NCI-H2227 (cell line): ENCODE data around the gene MAFG.
"Not testable (repeated sequence)": the region's sequence is repeated elsewhere in the genome, so short reads cannot be mapped to it uniquely, and the experiment has no call there.

Source experiments
- DNase-seq: peaks from one replicate; lab custom pipeline; 2025; ENCODE audit not compliant: unreplicated experiment; lab: John Stamatoyannopoulos, UW

The MAFG gene

DNA sequence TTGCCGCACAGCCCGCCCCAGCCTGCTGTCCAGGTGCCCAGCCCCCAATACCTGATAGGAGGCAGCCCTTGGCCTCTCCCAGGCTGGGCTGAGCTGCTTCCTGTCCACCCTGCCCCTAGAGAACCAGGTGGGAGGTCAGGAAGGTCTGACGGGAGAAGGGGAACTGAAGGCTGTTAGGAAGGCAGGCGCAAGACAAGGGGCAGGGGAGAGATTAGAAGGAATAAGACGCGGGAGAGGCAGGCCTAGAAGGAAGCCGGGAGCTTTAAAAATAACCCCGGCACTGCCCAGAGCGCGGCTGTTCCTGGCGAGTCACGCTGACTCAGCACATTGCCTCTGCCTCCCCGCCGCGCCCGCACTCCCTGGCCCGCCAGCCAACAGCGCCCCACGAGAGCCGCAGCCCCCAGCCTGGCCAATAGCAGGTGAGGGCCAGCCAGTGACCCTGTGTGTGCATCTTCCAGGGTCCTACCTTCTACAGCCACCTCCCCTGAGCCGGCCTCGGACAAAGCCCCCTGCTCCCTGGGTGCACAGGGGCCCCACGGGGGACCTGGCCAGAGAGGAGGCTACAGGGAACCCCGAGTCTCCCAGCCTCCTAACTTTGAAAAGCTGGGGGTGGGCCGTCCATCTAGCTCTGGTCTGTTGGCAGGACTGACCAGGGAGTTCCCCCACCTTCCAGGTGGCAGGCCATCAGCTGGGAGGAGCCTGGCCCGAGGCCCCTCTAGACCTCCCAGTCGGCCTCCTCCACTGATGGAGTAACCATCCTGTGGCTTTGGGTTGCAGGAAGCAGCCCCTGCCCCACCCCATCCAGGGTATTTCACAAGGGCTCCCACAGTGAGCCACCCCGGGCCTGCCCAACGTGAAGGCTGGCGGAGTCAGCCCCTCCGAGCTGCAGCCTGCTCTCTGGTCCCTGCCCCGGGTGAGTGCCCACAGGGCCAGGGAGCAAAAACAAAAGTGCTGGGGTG lies 4.0 kb downstream of the MAFG start:
- DNase-seq: peak; percentile 60

DNA sequence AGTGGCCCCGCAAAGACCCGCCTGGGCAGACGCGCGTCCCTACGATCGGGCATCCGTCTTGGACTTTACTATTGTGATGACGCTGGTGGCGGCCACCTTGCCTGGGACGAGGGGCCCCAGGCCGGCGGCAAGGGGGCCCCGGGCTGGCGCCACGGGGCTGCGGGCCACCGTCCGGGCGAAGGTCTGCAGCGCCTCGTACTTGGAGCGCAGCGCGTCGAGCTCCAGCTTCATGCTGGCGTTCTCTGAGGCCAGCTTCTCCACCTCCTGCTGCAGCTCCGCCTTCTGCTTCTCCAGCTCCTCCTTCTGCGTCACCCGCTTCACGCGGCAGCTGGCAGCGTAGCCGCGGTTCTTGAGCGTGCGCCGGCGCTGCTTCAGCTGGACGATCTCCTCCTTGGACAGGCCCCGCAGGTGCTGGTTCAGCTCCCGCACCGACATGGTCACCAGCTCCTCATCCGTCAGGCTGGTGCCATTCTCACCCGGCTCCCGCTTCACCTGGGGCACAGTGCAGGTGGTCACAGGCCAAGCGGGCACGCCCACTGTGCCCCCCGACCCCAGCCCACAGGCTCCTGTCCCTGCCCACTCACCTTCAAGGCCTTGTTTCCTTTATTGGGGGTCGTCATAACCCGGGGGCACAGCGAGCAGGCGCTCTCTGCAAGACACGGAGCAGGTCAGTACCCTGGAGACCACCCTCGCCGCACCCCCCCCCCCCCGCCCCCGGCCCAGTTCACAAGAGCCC lies 4.8 kb downstream of the MAFG start:
- DNase-seq: no peak

DNA sequence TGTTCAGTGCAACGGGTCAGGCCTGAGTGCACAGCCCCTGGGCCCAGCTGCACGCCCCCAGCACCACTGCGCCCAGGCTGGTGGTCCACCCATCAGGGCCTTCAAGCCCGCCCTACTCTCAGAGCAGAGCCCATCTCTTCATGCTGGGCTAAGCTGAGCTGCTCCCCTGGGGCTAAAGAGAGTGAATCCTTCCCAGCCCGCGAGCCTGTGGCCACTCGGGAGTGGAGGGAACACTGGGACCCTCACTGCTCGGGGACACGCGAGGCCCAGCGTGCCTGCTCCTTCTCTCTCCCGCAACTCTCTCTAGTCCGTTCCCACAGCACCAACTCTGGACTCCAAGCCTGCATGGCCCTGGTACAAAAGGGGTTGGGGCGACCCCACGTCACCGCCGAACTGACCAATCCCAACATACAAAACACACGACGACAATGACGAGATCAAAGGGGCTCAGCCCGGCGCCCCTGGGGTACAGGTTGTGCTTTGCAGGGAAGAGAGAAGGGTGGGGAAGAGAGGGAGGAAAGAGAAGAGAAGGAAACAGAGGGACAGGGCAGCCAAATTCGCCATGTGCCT lies 5.5 kb downstream of the MAFG start:
- no peak for DNase-seq

DNA sequence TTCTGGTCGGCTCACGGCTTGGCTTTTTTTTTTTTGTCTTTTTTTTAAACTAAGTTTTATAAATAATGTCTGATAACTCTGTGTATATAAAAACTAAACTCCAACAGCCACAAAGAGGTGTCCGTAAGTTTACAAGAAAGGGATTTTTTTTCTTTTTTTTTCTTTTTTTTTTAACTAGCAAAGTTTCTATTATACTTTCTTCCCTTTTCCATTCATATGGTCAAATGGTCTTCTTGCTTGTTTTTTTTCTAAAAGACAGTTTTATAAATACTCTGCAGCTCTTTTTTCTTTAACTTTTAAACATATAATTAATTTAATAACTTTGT lies 6.0 kb downstream of the MAFG start:
- DNase-seq: no peak

DNA sequence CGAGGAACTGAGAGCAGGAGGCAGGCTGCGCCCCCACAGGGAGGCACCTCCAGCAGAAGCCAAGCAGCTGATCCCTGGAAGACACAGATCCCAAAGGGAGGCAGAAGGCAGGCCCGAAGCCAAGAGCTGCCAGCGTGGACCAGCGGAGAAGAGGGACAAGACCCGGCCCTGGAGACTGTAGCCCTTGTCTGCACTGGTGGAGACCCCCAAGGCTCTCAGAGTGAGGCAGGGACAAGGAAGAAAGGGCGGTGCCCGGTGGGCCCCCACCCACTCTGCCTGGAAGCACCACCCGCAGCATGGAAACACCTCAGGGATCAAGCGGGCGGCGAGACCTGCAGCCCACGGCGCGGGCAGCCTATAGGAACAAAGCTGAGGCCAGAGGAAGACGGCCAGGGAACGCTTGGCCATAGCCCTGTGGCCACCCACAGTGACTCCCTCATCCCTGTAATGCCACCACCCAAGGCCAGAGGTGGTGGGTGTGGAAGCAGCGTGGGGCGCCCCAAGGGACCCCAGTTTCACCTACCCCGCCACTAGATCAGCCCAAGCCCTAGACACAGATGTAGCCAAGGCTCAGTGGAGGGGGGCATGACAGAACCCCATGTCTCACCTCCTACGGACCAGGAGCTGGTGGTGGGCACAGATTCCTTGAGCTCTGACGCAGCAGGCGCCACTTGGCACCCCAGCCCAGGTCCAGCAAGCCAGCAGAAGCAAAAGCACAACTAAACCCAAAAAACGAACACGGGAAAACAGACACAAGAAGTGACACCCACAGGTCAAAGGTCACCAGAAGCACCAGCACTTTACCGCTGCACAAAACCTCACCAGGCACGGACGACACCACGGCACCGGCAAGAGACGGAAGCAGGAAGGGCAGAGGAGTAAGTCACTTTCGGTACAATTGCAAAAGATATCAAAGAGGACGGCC lies 6.7 kb downstream of the MAFG start:
- no peak for DNase-seq

DNA sequence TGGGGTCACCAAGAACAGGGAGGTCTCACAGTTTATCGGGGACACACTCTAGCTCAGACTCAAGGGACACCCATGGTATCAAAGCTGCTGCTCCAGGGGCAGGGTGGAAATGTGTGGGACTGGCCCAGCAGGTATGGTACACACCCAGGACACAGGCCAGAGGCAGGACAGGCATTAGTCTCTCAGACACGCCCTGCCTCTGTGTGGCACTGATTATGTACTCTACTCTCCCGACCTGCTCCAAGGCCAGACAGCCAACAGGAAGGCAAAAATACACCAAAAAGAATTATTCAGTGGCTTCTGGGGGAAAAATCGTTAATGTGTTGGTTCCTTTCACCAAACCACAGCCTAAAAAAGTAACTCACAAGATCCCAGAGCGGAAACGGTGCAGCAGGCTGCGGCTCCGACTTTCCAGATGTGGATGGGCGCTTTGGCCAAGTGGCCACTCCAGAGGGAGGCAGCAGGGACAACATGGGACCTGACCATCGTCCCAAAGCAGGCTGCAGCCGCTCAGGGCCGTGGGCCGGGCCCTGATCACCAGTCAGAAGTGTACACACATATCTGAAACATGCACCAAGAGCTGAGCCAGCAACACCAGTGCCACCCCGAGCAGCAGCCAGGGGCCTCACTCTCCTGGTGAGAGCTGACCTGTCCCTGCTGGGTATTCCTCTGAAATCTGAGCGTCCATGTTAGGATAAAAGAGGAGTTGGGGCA lies 8.5 kb downstream of the MAFG start:
- DNase-seq: no peak

DNA sequence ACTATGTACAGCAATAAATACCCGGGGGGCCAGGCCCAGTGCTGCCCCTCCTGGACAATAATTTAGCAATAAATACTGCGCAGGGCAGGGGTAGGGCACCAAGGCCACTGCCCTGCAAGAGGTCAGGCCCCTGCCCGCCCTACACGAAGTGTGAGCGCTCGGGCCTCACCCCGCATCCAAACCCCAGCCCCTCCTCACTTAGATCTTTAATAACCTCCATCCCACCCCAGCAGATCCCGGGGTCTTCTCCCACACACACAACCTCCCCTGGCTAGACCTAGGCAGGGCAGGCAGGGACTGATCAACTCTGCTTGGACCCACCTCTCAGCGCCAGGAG lies 9.2 kb downstream of the MAFG start:
- DNase-seq: not testable (repeated sequence)

DNA sequence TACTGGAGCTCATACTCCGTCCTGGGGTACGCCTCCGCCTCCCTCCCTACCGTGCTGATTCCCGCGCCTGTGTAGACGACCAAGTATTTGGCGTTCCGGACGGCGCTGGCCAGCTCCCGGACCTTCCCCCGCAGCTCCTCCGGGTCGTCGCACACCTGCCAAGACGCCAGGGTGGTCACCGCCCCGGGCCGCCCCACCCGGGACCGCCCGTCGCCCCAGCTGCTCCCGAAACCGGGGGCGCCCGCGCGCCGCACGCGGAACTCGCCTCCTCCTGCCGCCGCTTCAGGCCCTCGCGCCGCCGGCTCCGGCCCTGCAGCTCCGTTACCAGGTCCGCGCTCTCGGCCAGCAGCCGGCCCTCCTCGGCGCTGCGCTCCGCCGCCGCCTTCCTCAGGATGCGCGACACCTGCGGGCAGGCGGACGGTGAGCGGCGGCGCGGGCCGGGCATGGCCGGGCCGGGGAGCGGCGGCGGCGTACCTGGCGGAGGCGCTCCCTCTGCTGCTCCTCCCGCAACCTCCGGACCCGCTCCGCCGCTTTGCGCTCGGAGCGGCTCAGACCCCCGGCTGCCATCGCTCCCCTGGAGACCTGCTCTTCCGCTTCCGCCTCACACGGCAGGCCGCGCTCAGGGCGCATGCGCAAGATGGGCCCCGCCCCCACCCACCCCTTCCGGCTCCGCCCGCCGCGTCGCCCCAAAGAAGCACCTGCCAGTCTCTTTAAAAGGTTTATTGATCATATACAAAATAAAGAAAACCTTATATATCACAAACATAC lies 9.8 kb downstream of the MAFG start, which contains the start of gene SIRT7:
Gene SIRT7, minus strand, starts transcription at position 612 of the 768 bp plus-strand sequence. Its CDS starts 45 bp downstream, at position 567.
- peak; percentile 91 for DNase-seq

DNA sequence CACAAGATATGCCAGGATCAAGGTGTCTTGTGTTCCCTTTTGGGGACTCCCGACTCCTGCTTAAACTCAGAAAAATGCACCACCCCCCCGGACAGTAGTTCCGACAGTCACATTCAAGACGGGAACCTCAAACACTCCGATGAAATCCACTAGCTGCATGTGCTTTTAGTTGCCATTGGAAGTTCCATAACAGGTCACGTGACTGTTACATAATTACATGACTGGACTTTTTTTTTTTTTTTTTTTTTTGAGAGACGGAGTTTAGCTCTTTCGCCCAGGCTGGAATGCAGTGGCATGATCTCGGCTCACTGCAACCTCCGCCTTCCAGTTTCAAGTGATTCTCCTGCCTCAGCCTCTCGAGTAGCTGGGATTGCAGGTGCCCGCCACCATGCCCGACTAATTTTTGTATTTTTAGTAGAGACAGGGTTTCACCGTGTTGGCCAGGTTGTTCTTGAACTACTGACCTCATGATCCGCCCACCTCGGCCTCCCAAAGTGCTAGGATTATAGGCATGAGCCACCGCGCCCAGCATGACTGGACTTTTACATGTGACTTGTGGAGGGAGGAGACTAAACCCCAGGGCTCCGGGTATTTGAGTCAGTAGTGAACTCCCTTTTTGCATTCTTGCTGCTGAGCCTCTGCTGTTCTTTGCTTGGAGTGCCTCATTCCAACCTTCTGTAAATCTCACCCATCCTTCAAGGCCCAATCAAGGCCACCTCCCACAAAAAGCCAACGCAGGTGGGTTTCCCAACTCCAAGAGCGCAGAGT lies 11.1 kb downstream of the MAFG start:
- DNase-seq: peak; percentile 31

DNA sequence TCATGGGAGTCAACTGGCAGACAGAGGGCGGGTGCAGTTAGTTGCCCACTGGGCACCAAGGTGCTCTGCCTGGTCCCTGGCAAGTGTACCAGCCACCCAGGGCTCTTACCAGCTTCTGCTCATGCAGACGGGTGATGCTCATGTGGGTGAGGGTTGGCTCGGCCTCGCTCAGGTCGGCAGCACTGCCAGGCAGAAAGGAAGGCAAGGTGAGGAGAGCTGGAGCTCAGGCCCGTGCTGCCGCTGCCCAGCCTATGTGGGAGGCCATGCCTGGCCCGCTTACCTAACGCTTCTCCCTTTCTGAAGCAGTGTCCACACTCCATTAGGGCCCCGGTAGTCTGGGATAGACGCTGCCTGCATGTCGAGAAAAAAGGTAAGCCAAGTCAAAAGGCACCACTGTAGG lies 12.2 kb downstream of the MAFG start:
- DNase-seq: no peak

DNA sequence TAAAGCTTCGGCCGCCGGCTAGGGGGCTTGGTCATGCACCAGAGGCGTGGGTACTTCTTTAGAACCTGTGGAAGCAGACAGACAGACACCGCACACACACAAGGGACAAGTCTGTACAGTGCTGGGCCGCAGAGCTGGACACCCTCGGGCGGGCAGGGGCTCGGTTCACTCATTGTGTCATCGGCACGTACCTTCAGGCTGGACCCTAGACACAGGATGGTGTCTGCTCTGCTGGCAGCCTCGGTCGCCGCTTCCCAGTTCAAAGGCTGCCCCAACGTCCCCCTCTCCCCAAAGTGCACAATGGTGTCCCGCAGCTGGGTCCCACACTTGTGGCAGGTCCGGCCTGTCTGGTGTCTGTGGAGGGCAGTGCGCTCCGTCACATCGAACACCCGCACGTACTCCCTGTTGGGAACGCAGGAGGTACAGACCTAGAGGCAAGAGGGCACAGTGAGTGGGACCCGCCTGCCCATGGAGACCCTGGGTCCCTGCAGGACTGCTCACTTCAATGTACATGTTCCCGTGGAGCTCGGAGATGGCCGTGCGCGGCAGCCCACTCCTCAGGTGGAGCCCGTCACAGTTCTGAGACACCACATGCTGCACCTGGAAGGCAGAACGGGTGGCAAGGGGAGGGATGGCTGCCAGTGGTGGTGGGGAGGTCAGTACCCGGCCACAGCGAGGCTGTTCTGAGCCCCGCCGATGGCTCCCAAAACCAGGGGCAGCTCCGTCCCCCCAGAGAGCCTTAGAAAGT lies 13.3 kb downstream of the MAFG start:
- no peak for DNase-seq

DNA sequence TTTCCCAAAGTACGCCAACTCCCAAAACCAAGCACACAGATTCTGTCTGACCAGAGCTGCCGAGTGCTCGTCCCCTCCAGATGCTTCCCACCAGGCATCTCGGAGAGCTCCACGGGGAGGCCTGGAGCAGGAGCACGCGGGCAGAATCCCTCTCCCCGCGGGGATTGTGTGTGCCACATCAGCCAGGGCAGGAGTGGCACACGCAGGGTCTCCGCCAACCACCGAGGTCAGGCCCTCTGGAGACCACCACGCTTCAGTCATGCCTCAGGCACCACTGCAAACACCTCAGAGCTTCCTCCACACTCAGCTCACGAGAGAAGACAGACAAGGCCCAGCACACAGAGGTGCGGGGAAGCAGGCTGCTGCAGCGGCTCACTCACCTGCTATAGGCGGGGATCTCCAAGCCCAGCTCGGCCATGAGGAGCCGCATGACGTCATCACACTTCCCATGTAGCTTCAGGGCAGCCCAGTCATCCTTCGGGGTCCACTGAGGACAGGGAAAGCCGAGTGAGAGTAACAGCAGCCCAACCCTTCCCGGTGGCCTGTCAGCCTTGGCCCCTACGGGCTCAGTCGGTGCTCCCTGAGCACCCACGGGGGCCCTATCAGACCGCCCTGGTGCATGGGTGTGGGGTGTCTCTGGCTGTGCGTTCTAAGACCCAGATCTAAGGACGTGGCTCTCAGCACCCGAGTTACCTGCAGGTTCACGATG lies 14.0 kb downstream of the MAFG start:
- DNase-seq: no peak

DNA sequence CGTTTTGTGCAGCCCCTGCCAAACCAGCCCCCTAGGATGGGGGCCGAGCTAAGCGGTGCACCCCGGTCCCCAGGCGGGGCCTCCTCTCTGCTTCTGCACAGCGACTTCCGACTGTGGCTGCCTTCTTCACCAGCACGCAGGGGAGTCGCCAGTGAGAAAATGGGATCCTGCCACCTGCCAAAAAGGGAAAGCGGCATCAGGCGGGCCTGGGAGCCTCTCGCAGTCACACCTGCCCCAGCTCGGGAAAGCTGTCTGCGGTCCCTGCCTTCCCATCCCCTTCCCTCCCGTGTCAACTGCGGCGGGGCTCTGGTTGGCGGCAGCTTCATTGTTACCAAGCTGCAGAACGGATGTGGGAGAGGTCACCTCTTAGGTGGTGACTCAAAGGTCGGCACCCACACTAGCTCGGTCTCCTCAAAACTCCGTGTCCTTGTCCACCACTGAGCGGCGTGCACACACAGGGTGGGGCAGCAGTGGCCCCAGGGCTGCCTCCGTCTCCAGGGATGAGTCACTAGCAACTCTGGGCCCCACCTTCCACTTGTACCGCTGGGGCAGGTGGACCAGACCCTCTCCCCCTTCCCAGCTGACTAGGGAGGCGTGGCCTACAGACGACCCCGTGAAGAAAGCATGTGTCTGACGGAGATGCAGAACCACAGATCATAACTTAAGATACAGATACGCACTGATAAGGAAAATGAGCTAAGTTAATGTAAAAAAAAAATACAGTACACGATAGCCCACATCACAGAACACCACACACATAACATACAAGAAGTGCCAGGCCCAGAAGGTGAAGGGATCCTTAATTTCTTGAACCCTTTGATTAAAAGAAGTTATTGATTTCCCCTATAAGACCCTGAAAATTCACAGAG lies 14.9 kb downstream of the MAFG start:
- no peak for DNase-seq

DNA sequence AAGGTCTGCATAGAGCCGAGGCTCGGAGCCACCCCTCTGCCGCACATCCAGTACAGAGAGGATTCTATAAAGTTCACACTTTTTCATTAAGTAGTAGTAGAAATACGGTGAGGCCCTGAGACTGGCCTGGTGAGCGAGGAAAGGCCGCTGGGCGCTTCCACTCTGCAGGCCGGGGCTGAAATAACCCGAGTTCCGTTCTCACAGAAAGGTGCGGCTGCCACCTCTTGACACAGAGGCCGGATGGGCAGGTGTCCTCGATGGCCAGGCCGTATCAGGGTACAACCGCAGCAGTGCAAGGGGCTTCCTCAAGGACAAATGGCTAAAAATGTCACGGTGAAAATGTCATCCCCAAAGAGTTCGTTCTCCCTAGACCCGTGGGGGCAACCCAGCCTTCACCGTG lies 15.6 kb downstream of the MAFG start:
- DNase-seq: no peak

DNA sequence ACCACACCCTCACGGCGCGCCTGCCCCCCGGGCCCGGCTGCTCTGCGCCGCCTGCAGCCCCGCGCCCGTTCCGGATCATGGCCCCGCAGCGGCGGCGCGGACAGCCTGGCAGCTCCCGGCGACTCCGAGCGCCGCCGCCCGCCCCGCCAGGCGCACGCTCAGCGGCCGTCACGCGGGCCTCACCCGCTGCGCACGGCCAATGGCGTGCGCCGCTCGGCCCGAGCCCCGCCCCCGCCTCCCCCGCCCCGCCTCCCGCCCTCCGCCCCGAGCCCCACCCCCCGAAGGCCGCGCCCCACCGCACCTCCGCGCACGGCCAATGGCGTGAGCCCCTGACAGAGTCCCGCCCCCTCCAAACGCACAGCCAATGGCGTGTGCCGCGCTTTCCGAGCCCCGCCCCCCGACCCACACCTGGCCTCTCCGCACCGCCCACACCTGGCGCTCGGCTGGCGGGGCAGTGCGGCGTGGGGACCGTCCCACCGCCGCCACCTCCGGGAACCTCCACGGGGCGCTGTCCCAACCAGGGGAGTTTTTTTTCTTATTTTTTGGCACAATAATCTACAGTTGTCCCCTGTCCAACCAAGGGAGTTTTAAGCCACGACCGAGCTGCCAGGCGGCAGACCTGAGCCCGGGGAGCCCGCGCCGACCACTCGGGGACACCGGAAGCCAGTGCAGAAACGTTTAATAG lies 16.1 kb downstream of the MAFG start, which contains the start of gene PCYT2:
Gene PCYT2, minus strand, starts transcription at position 123 of the 685 bp plus-strand sequence. Its CDS starts 44 bp downstream, at position 79.
- DNase-seq: peak; percentile 93

DNA sequence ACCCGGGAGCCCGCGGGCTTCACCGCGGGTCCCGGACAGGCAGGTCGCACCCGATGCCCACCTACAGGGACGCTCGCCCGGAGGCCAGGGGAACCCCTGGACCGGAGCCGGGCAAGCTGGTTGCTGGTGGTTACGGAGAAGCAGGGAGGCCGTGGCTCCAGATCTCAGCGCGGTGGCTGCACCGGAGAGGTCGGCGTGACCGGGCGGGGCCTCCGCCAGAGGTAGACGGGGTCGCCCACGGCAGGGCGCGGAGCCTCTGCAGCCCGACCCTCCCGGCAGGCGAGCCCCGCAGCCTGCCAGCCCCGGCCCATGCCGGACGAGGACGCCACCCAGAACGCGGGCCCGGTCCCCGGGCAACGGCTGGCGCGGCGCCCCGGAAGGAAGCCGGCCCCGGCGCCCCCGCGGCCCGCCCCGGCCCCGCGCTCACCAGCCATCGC lies 16.7 kb downstream of the MAFG start:
- DNase-seq: peak; percentile 40
